PFSK-1 (cell line): ENCODE data around the gene HIPK1.

ENCODE experiments used
- FOXP2 ChIP-seq: optimal IDR thresholded peaks from 2 replicates; pipeline ENCODE3; 2011; ENCODE audit warnings: borderline replicate concordance, control low read depth, inconsistent platforms; ENCODE audit not compliant: insufficient read depth; ENCODE audit errors: extremely low read length, extremely low read depth
- POLR2AphosphoS5 ChIP-seq: IDR thresholded peaks from 2 replicates; pipeline ENCODE4 v1.6.1; 2012; ENCODE audit warnings: low read depth, mild to moderate bottlenecking, control low read depth, low read length, moderate library complexity
- SIN3A ChIP-seq: IDR thresholded peaks from 2 replicates; pipeline ENCODE4 v1.6.1; 2012; ENCODE audit warnings: mild to moderate bottlenecking, low read length, moderate library complexity, borderline replicate concordance; ENCODE audit not compliant: insufficient read depth
- TAF1 ChIP-seq: IDR thresholded peaks from 2 replicates; pipeline ENCODE4 v1.6.1; 2012; ENCODE audit warnings: low read length, control low read depth, borderline replicate concordance; ENCODE audit not compliant: insufficient read depth
- TF ChIP-seq, protein P1 (sequence below), 2 experiments: IDR thresholded peaks; 2 replicates each; pipeline versions ENCODE4 v1.6.1 to v1.8.0; 2011 to 2012; ENCODE audit warnings: low read depth in 2 of 2, low read length in 2 of 2, control low read depth in 1 of 2, inconsistent platforms in 1 of 2, mild to moderate bottlenecking in 1 of 2, moderate library complexity in 1 of 2; ENCODE audit not compliant: insufficient read depth in 1 of 2

DNA sequence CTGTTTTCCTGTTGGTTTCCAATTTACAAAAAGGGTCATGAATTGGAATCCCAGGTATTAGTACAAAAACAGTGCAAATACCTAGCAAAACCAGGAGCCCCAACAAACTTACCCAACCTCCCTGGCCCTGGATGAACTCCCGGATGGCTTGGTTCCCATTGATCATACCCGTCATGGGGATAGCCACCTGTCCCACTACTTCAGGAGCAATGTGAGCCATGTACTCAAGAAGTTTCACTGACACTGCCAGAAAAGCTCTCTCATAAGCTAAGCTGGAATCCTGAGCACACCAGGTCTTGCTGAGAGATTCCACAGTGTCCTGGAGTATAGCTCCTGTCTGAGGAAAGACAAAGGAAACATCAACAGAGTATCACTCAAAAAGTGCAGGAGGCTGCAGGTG, 47.5 kb upstream of the HIPK1 start:
- TF ChIP-seq, protein P1, sequence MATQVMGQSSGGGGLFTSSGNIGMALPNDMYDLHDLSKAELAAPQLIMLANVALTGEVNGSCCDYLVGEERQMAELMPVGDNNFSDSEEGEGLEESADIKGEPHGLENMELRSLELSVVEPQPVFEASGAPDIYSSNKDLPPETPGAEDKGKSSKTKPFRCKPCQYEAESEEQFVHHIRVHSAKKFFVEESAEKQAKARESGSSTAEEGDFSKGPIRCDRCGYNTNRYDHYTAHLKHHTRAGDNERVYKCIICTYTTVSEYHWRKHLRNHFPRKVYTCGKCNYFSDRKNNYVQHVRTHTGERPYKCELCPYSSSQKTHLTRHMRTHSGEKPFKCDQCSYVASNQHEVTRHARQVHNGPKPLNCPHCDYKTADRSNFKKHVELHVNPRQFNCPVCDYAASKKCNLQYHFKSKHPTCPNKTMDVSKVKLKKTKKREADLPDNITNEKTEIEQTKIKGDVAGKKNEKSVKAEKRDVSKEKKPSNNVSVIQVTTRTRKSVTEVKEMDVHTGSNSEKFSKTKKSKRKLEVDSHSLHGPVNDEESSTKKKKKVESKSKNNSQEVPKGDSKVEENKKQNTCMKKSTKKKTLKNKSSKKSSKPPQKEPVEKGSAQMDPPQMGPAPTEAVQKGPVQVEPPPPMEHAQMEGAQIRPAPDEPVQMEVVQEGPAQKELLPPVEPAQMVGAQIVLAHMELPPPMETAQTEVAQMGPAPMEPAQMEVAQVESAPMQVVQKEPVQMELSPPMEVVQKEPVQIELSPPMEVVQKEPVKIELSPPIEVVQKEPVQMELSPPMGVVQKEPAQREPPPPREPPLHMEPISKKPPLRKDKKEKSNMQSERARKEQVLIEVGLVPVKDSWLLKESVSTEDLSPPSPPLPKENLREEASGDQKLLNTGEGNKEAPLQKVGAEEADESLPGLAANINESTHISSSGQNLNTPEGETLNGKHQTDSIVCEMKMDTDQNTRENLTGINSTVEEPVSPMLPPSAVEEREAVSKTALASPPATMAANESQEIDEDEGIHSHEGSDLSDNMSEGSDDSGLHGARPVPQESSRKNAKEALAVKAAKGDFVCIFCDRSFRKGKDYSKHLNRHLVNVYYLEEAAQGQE (IDR thresholded peaks at IDR 0.05; ENCODE audit: insufficient read depth in 1 of 2, low read depth in 2 of 2, low read length in 2 of 2) = no peak
- TF ChIP-seq POLR2AphosphoS5 (no peak), TAF1 (no peak), SIN3A (no peak), FOXP2 (no peak)
